Measurements from ENCODE around the gene SRD5A1. TPM values are rescaled to one million over a fixed set of nuclear protein-coding genes. Genes with fewer than 3 reads are reported as not detected.

Gene SRD5A1
- total RNA-seq, 1 donor, result 15.3 TPM

- DNase-seq (ENCODE audit: low read depth in 2 of 3, low spot score in 2 of 3), result no peak
These were observed 47.7 kb downstream of the SRD5A1 start for GRCh38 chr5:6680922-6681321.

- no peak for DNase-seq (ENCODE audit: low read depth in 2 of 3, low spot score in 2 of 3)
These were observed 48.4 kb downstream of the SRD5A1 start for GRCh38 chr5:6681682-6682081.

GRCh38 chr5:6682239-6682638, 49.0 kb downstream of the SRD5A1 start:
- no peak for DNase-seq (ENCODE audit: low read depth in 2 of 3, low spot score in 2 of 3)

GRCh38 chr5:6683241-6683640, 50.0 kb downstream of the SRD5A1 start:
- DNase-seq (ENCODE audit: low read depth in 2 of 3, low spot score in 2 of 3), result no peak

- no peak for DNase-seq (ENCODE audit: low read depth in 2 of 3, low spot score in 2 of 3)
These were observed 50.8 kb downstream of the SRD5A1 start for GRCh38 chr5:6684075-6684474.

GRCh38 chr5:6686501-6686900, 53.3 kb downstream of the SRD5A1 start:
- DNase-seq (ENCODE audit: low read depth in 2 of 3, low spot score in 2 of 3), result no peak

- DNase-seq (ENCODE audit: low read depth in 2 of 3, low spot score in 2 of 3), result peak in 2 of 3 donors; percentile 34 to 62
These were observed 53.7 kb downstream of the SRD5A1 start for GRCh38 chr5:6686915-6687409.

GRCh38 chr5:6687505-6687904, 54.3 kb downstream of the SRD5A1 start:
- DNase-seq (ENCODE audit: low read depth in 2 of 3, low spot score in 2 of 3), result no peak

GRCh38 chr5:6692906-6693305, 59.7 kb downstream of the SRD5A1 start:
- DNase-seq (ENCODE audit: low read depth in 2 of 3, low spot score in 2 of 3), result no peak

- no peak for DNase-seq (ENCODE audit: low read depth in 2 of 3, low spot score in 2 of 3)
These were observed 65.5 kb downstream of the SRD5A1 start for GRCh38 chr5:6698696-6699095.

- no peak for DNase-seq (ENCODE audit: low read depth in 2 of 3, low spot score in 2 of 3)
These were observed 66.1 kb downstream of the SRD5A1 start for GRCh38 chr5:6699357-6699756.

- no peak for DNase-seq (ENCODE audit: low read depth in 2 of 3, low spot score in 2 of 3)
These were observed 66.9 kb downstream of the SRD5A1 start for GRCh38 chr5:6700074-6700684.

GRCh38 chr5:6700685-6701355, 67.6 kb downstream of the SRD5A1 start:
- DNase-seq (ENCODE audit: low read depth in 2 of 3, low spot score in 2 of 3), result no peak

GRCh38 chr5:6701491-6701890, 68.3 kb downstream of the SRD5A1 start:
- DNase-seq (ENCODE audit: low read depth in 2 of 3, low spot score in 2 of 3), result no peak

- DNase-seq (ENCODE audit: low read depth in 2 of 3, low spot score in 2 of 3), result no peak
These were observed 69.4 kb downstream of the SRD5A1 start for GRCh38 chr5:6702633-6703032.

- no peak for DNase-seq (ENCODE audit: low read depth in 2 of 3, low spot score in 2 of 3)
These were observed 70.6 kb downstream of the SRD5A1 start for GRCh38 chr5:6703806-6704205.

GRCh38 chr5:6704361-6704851, 71.2 kb downstream of the SRD5A1 start:
- DNase-seq (ENCODE audit: low read depth in 2 of 3, low spot score in 2 of 3), result no peak

GRCh38 chr5:6705088-6705487, 71.8 kb downstream of the SRD5A1 start:
- DNase-seq (ENCODE audit: low read depth in 2 of 3, low spot score in 2 of 3), result no peak

- DNase-seq (ENCODE audit: low read depth in 2 of 3, low spot score in 2 of 3), result no peak
These were observed 72.7 kb downstream of the SRD5A1 start for GRCh38 chr5:6705959-6706358.

- no peak for DNase-seq (ENCODE audit: low read depth in 2 of 3, low spot score in 2 of 3)
These were observed 74.6 kb downstream of the SRD5A1 start for GRCh38 chr5:6707852-6708251.

- no peak for DNase-seq (ENCODE audit: low read depth in 2 of 3, low spot score in 2 of 3)
These were observed 75.6 kb downstream of the SRD5A1 start for GRCh38 chr5:6708814-6709213.

- DNase-seq (ENCODE audit: low read depth in 2 of 3, low spot score in 2 of 3), result no peak
These were observed 76.8 kb downstream of the SRD5A1 start for GRCh38 chr5:6710070-6710469.

Data from hematopoietic multipotent progenitor cell (in vitro differentiated cells).